HG03097 (cell line): Measurements from ENCODE around the gene CAMK1.

Source experiments
- ATAC-seq: cut with Tn5 transposase; IDR thresholded peaks from one replicate; pipeline ENCODE4 v1.9.1; 2021; ENCODE audit not compliant: unreplicated experiment, low FRiP score

CAMK1 gene

DNA sequence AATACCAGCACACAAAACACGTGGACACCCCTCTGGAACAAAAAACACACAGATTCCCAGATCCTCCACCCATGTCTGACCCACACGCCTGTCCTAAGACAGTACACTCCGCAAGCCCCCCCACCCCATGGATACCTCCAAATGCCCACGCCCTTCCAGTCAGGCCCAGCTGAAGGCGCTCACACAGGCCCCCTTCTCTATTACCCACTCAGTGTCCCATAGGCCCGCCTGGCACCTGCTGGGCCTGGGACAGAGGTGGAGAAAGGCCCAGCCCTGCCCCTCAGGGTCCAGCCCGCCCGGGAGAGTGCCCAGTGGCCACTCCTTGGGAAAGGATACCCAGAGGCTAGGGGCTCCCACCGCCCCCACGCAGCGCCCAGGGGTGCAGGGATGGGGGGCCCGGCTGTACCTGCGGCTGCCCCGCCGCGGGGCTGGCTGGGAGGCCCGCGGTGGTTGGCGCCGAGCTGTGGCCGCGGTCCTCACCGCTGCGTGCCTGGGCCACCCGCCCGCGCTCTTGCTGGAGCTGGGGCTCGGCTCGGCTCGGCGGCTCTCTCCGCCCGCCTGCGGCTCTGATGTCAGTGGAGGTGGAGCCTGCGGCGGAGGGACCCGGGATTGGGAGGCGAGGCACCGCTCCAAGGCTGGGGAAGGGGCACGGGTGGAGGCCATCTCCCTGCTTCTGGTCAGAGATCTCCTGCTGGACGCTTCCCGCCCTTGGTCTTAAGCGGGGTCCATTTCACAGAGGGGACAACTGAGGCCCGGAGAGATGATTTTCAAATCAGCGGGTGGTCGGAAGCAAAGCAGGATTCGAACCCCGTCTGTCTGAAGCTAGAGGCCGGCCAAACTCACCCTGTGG, at the start of gene CAMK1:
Gene CAMK1 (minus strand): TSS at position 522 of the 850 bp plus-strand sequence. CDS start 2,198 bp downstream, outside the sequence.
- no peak for ATAC-seq

DNA sequence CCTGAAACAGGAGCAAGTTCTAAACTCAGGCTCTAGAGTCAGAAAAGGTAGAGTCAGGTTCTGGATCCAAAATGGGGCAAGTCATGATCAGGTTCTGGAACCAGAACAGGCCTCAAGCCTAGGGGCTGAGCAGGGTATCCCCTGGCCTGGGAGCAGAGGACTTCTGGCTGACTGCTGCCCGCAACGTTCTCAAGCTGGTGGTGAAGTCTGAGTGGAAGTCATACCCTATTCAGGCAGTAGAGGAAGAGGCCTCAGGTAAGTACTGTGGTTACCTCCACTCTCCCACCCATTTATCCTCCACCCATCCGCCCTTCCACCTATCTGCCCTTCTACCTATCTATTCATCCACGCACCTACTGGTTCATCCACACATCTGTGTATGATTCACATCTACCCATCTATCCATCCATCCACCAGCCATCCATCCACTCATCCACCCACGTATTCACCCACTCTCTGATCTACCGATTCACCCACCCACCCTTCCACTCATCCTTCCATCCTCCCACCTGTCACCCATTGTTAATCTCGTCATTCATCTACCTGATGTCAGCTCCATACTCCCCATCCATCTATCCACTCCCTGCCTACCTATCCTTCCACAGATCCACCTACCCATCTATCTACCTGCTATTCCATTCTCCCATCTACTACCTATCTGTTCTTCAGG, 49.1 kb upstream of the CAMK1 start:
- ATAC-seq = no peak

DNA sequence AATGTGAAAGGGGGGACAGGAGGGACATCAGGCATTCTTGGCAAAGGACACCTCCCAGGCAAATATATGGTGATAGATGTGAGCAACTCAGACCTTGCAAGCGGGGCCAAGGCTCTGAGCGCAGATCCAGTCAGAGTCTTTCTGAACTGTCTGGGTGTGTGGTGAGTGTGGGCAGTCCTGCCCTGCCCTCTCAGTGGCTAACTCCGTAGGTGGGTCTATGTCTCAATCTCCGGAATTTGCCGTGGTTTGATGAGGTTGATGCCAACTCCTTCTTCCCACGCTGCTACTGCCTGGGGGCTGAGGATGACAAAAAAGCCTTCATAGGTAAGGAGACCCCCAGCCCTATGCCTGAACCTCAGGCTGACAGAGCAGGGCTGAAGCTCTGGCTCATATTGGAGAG, 47.7 kb upstream of the CAMK1 start:
- no peak for ATAC-seq

DNA sequence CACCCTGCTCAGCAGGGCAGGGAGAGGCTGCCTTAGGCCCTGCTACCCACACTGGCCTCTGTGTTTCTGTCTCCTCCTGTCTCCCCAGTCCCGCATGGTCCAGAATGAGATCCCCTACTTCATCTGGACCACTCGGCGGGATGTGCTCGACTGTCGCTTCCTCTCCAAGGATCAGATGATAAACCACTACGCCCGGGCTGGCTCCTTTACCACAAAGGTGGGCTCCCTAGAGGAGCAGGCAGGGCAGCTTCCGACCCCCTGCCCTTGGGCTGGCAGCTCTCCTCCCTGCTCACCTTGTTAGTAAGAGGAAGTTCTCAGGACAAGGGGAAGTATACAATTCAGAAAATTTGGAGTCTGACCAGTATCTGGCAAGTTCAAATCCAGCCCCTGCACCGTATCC, 46.2 kb upstream of the CAMK1 start:
- no peak for ATAC-seq

DNA sequence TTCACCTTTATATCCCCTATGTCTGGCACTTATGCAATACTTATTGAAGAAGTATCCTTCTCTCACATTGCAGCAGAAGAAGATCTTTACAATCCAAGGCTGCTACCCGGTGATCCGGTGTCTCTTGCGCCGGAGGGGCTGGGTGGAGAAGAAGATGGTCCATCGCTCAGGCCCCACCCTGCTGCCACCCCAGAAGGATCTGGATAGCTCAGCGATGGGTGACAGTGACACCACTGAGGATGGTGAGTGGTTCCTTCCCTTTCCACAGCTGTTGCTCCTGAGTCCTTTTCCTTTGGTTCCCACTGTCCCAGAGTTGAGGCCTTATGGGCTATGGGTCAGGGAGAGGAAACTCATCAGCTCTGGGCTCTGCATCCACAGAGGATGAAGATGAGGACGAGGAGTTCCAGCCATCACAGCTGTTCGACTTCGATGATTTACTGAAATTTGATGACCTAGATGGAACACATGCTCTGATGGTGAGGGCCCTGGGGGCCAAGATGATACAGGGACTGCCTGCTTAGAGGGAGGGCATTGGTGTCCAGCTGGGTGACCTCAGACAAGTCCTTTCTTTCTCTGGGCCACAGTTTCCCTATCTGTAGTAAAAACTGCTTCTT, 43.2 kb upstream of the CAMK1 start:
- ATAC-seq = no peak

DNA sequence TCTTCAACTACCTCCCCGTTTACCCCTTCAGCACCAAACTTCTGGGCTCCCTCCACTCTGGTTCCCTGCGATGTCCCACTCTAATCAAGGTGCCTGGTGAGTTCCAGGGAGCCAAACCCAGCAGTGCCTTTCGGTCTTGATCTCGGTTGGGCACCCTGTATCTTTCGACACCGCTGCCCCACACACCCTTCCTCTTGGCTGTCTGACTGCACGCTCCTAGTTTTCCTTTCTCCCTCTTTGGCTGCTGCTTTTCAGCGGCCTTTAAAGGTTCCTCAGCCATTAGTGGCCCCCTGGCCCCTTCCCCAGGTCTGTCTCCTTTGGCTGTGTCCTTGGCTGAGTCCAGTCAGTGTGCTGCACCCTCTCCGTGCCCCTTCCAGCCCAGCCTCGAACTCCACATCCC, 41.1 kb upstream of the CAMK1 start:
- ATAC-seq = no peak

DNA sequence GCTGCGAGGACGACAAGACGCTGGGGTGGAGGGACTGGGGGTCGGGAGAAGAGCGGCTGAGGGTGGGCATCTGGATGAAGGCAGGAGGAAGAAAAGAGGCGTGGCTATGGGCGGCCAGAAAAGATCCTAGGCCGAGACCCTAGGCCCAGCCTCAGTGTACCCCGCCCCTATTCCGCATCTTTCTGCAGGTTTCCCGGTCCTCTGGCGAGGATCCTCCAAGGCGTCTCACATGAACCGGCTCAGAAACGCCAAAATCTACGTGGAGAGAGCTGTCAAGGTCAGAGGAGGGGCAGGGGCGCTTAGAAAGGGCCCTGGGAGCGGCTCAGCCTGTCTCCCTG, 40.7 kb upstream of the CAMK1 start:
- no peak for ATAC-seq

DNA sequence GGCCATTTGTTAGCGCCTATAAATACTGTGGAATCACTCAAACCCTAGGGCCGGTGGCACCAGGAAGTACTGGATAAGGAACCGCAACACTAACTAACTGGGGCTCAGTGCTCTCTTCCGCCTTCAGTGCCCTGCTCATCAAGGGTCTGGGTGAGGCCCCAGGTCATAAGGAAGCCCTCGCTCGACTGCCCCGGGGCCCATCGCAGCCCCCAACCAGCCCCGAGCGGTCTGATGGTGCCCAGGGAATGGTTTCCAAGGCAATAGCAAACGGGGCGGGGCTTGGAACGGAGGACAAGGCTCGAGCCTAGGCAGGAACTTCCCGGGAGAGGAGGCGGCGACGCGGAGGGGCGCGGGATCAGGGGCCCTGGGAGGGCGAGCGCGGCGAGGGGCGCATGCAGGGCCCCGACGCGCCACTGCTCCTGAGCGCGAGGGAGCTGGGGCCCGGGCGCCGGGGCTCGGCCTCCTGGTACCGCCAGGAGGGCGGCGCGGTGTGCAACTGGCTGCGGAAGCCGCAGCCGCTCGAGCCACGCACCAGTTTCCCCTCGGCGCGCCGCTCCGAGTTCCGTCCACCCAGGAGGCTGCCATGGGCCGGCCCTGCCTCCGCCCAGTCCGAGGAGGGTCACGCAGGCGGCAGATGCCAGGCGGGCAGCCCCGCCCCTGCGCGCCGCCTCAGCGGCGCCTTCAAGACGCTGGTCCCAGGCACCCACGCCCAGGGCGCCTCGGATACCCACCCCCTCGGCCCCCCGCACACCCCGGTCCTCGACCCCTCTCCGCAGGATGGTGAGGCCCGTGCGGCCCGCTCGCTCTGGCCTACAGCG, 40.1 kb upstream of the CAMK1 start, which contains the start of gene TTLL3:
Gene TTLL3 (plus strand): TSS at position 648 of the 818 bp plus-strand sequence. CDS start 400 bp downstream, outside the sequence.
- ATAC-seq = no peak

DNA sequence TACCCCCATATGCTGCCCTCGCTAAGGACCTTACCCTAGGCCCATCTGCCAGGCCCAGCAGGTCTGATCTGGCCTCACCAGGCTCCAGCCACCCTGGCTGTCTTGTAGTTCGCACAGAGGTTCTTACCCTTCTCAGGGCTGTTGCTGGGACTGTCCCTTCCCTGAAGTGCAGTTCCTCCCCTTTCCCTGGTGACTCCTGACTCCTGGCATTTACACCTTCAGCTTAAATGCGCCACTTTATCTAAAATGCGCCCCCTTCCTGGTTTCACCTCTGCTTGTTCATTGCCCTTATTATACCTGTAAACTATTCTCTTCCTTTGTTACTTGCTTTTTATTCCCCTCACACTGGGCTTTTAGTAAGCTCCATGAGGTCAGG, 39.5 kb upstream of the CAMK1 start:
- no peak for ATAC-seq

DNA sequence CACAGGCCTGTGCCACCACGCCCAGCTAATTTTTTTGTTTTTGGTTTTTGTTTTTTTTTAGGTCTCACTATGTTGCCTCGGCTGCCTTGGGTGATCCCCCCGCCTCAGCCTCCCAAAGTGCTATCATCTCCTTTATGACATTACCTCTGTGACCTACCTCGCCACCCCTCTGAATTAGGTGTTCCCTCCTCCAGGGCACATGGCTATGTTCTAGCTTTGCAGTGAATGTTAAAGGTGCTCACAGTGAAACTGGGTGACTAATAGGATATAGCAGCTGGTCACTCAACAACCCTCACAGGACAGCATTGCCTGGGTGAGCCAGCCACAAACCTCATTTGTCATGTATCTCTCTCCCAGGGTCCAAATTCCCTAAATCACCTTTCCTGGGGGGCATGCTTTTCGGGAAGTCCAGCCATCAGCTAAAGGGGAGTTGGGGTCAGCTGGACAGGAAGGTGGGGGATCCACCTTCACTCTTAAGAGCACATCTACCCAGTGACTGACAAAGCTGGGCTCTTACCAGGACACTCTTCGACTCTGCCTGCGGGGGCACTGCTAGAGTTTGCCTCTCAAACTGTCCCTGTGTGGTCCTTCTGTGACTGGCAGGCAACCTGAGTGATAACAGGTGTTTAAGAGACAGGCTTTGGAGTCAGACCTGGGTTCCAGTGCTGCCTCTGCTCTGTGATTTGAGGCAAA, 38.7 kb upstream of the CAMK1 start:
- peak; percentile 61 for ATAC-seq

DNA sequence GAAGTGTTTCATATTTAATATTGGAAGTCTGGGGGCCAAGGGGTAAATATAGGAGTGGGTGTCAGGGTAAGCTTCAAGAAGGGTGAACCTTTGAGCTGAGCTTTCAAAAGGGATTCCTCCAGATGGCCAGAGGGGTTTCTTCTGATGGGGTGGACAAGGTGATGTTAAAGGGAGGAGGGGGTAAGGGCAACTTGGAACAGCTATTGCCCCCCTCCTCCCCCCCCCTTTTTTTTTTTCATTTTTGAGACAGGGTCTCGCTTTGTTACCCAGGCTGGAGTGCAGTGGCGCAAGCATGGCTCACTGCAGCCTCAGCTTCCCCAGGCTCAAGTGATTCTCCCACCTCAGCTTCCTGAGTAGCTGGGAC, 38.2 kb upstream of the CAMK1 start:
- ATAC-seq = no peak

DNA sequence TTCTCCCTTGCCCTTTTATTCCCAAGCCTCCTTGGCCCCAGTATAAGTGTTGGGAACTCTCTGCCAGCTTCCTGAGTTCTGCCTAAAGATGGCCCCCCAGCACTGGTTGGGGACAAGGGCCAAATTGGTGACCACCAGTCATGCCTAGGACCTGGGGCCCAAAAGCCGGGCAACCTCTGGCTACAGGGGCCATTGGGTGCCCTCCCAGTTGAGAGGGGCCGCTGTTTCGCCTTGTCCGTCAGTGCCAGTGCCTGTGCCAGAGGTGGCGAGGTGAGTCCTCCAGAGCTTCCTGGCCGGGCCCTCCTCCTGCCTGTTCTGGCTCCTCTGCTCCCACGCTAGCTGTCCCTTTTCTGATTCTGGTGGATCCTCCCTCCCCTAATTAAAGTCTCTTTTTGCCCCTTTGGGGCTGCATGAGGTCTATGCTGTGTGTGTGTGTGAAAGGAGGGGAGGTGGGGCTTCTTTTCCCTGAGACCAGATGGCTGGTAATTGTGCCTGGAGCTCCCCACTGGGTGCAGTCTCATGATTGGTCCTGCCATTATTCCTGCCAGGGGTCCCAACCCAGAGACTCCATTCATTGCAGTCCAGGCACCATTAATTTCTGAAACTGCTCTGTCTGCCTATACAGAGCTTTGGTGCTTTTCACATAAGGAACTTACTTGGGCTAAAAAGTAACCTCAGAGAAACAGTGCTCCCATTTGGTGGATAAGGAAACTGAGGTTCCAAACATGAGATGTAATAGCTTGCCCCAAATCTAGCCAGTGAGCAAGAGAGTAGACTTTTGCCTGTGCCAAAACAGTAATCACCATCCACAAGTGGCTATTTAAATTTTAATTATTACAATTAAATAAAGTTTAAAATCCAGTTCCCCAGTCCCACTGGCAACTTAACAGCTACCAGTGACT, 37.2 kb upstream of the CAMK1 start:
- no peak for ATAC-seq

DNA sequence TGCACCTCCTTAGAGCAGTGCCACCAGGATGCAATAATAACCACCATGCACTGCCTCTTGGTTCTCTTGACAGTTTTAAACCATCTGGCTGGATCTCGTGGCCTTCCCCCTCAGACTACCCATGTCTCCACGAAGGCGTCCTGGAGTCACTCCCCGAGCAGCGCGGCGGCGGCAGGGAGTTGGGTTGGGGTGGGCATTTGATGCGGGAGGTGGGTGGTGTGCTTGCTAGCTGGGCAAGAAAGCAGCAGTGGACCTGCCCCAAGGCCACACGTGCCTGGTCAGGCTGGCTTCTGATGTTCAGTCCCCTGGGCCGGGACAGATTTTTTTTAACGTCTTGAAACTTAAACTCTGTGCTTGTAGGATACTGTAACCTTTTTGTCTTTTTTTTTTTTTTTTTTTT, 36.4 kb upstream of the CAMK1 start:
- no peak for ATAC-seq

DNA sequence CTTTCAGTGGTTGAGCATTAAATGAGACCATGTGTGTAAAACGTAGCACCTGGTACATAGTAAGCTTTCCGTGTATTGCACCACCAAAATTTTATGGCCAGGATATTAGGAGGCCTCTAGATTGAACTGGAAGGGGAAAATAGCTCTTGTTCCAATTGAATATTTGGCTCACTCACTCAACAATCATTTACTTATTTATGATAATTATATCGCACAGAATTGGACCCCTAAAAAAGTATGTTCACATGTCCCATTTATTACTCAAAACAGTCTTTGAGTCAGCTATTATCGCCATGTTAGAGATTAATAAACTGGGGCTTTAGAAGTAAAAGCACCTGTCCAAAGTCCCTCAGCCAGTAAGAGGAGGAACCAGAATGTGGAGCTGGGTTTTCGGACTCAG, 35.2 kb upstream of the CAMK1 start:
- no peak for ATAC-seq

DNA sequence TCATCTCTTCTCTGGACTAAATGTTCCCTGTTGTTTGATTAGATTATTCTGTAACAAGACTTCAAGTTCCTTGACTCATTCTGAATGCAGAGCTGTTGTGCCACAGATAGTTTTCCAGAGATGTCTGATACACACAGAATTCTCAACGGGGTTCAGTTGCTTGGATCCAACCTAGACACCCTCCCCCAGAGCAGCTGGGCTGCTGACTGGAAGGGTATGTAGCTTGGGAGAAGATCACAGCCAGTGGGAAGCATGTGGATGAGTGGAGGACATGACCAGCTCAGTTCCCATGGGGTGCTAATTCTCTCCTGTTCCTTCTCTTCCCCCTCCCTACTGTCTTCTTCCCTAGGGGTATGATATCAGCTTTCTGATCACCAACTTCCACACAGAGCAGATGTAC, 33.7 kb upstream of the CAMK1 start:
- no peak for ATAC-seq

DNA sequence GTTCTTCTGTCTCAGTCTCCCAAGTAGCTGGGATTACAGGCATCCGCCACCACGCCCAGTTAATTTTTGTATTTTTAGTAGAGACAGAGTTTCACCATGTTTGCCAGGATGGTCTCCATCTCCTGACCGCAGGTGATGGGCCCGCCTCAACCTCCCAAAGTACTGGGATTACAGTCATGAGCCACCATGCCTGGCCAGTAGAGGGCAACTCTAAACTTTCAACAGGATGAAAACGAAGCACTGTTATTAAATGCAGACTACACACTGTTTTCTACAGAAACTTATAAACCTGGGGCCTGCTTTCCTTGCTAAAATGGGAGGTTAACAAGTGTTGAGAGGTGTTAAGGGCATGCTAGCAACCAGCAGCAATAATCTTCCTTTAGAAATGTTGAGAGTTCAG, 30.8 kb upstream of the CAMK1 start:
- ATAC-seq = no peak

DNA sequence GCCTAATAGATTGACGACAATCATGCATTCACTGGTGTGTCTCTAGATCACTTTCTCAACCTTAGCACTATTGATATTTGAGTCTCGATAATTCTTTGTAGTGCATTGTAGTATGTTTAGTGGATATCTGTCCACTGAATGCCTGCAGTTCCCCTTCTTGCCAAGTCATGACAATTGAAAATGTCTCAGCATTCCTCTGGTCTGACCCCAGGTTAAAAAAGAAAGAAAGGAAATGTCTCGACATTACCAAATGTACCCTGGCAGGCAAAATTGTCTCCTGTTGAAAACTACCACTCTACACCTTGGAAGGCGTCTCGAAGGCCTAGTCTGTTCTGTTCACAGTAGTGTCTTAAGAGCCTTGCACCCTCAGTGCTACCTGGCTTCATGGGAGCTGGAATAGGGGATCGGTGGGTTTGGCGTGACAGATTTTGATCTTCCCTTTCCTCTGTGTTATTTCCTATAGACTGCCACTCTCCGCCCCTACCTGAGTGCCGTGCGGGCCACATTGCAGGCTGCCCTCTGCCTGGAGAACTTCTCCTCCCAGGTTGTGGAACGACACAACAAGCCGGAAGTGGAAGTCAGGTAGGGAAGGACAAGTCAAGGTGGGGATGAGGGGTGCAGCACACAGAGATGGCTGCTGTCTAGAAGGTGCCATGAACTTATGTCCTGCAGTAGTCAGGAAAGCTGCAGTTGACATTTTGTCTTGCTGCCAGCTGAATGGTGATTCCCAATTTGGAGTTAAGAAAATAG, 27.6 kb upstream of the CAMK1 start:
- no peak for ATAC-seq

DNA sequence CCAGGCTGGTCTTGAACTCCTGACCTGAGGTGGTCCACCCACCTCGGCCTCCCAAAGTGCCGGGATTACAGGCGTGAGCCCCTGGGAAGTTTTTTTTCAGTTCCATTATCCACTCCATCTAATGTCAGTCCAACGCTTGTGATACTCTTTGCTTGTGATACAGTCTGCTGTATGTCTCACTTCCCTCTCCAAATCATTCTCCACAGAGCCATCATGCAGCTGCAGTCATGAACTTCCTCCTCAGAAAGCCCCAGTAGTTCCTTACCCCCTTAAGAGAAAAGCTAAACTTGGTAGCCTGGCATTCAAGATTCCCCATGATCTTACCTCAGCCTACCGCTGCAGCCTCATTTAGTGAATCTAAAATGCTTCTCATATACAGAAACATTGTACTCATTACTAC, 25.5 kb upstream of the CAMK1 start:
- ATAC-seq = no peak

DNA sequence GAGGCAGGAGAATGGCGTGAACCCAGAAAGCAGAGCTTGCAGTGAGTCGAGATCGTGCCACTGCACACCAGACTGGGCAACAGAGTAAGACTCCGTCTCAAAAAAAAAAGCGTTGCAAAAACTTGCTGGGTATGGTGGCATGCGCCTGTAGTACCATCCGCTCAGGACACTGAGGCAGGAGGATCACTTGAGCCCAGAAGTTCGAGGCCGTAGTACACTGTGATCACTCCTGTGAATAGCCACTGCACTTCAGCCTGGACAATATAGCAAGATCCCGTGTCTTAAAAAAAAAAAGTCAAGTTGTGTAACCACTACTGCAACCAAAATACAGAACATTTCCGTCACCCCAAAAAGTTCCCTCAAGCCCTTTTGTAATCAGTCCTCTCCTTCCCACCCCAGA, 24.7 kb upstream of the CAMK1 start:
- ATAC-seq = no peak
